Right lobe of liver (tissue), 6 donors: Measurements from ENCODE around the gene PLD5. TPM values are rescaled to one million over a fixed set of nuclear protein-coding genes. Genes with fewer than 3 reads are reported as not detected.

Experiments used
- ATAC-seq, 4 donors: fragments of 200-7000 bp; cut with Tn5 transposase; one replicate each; pipeline ENCODE4 v1.9.1; 2020; ENCODE audit warnings: mild to moderate bottlenecking in 4 of 4, moderate library complexity in 4 of 4
- DNase-seq, 3 donors: peaks; one replicate each; pipeline ENCODE4 v3.0.0-alpha.2; 2020
- H3K27ac ChIP-seq, 3 donors: fragments of 200-600 bp; one replicate each; pipeline ENCODE4 v1.8.0; 2022
- H3K27me3 ChIP-seq, 2 donors: fragments of 200-600 bp; one replicate each; pipeline ENCODE4 v1.8.0; 2022
- H3K36me3 ChIP-seq, 4 donors: fragments of 200-600 bp; sonication (generic) in 1 of 4; one replicate each; pipeline versions ENCODE4 v1.5.1 to v1.8.0; 2017 to 2022; ENCODE audit warnings: control low read depth in 1 of 4
- H3K4me1 ChIP-seq, 4 donors: fragments of 200-600 bp; sonication (generic) in 1 of 4; one replicate each; pipeline versions ENCODE4 v1.5.1 to v1.8.0; 2017 to 2022; ENCODE audit warnings: control low read depth in 1 of 4
- H3K4me3 ChIP-seq, 3 donors: fragments of 200-600 bp; one replicate each; pipeline ENCODE4 v1.8.0; 2022
- H3K9me3 ChIP-seq, 4 donors: fragments of 200-600 bp; sonication (generic) in 1 of 4; one replicate each; pipeline versions ENCODE4 v1.5.1 to v1.8.0; 2017 to 2022; ENCODE audit warnings: control low read depth in 1 of 4
- CTCF ChIP-seq, 4 donors: fragments of 200-600 bp in 3 of 4; fragments of 450-650 bp in 1 of 4; IDR thresholded peaks; one replicate each; pipeline versions ENCODE4 v1.5.1 to v1.8.0; 2016 to 2022; ENCODE audit warnings: antibody characterized with exemption in 4 of 4, mild to moderate bottlenecking in 2 of 4
- POLR2A ChIP-seq: fragments of 450-650 bp; IDR thresholded peaks from one replicate; pipeline ENCODE4 v1.6.1; 2017; ENCODE audit warnings: antibody characterized with exemption, mild to moderate bottlenecking
- WGBS: methylation state at CpG from one replicate; pipeline ENCODE4 v1.1.6; 2018; ENCODE audit warnings: low coverage, low lambda C conversion rate; ENCODE audit not compliant: insufficient coverage; ENCODE audit errors: missing lambda C conversion rate; 5-methylcytosine and 5-hydroxymethylcytosine counted together
- intact Hi-C, 2 donors: fragments of 100-400 bp; cut with DNase I; formaldehyde crosslinking; loops; one replicate each; pipeline versions ENCODE4 v1.11.2 to v1.14.1; 2022
- total RNA-seq, 6 experiments: library from RNA; depleted of rRNA in 2 of 6; stranded (reverse); fragments of >200 nt in 2 of 6; fragmentation: NEBNext Ultra II Directional in 3 of 6; extraction: Animal tissue kit (Norgen Biotek cat#: 25700) in 3 of 6; gene quantifications; one replicate each; pipeline versions ENCODE4 v1.1.0 to v1.2.4, GENCODE V29; 2016 to 2023
- donor health status: DM: no; HTN: yes; CAD: no.
- donor health status: DM: no; HTN: no; CAD: no.
- donor health status: DM: no; HTN: no; CAD: no.
- donor health status: DM: no; HTN: yes; CAD: no.
- donor health status: DM: no; HTN: yes; CAD: no.

Gene PLD5
- total RNA-seq, 6 experiments from 2014 or later: 0.07 to 0.26 (median 0.15) TPM; not detected in 3

- Histone ChIP-seq H3K4me1 (peaks cover 0 to 5% (median 0%) of the 10 kb centered on the region in 4 donors), H3K27ac (no peak overlapping the region), H3K36me3 (no peaks in the 10 kb centered on the region), H3K4me3 (no peak overlapping the region), H3K27me3 (no peaks in the 10 kb centered on the region), H3K9me3 (no peaks in the 10 kb centered on the region)
- intact Hi-C loops: no loop called here
- no peak for ATAC-seq
- no peak for DNase-seq
- TF ChIP-seq CTCF (IDR thresholded peaks at IDR 0.05): no peak
- no peak for TF ChIP-seq POLR2A
- 3% methylated on average over 20 of the region's 26 CpGs for WGBS
Measured at GRCh38 chr1:242522996-242523718, 1.3 kb downstream of the PLD5 start.

- Histone ChIP-seq H3K36me3 (no peaks in the 10 kb centered on the region), H3K27ac (no peak overlapping the region), H3K4me1 (peaks cover 0 to 5% (median 0%) of the 10 kb centered on the region in 4 donors), H3K9me3 (no peaks in the 10 kb centered on the region), H3K4me3 (no peak overlapping the region), H3K27me3 (no peaks in the 10 kb centered on the region)
- no peak for TF ChIP-seq POLR2A
- TF ChIP-seq CTCF (IDR thresholded peaks at IDR 0.05): no peak
- ATAC-seq: no peak
- WGBS: 39% methylated on average over 6 of the region's 6 CpGs
- no peak for DNase-seq
- intact Hi-C loops: no loop called here
Measured at GRCh38 chr1:242522304-242522945, 2.1 kb downstream of the PLD5 start.

GRCh38 chr1:242515555-242515954 lies 8.9 kb downstream of the PLD5 start:
- intact Hi-C loops: no loop called here
- H3K9me3 ChIP-seq: no peaks in the 10 kb centered on the region
- WGBS: 54% methylated on average over 2 of the region's 2 CpGs
- no peak overlapping the region for H3K27ac ChIP-seq
- TF ChIP-seq POLR2A: no peak
- TF ChIP-seq CTCF (IDR thresholded peaks at IDR 0.05): no peak
- ATAC-seq (no peak), DNase-seq (no peak)
- no peaks in the 10 kb centered on the region for H3K27me3 ChIP-seq
- H3K36me3 ChIP-seq: no peaks in the 10 kb centered on the region
- no peaks in the 10 kb centered on the region for H3K4me1 ChIP-seq
- no peak overlapping the region for H3K4me3 ChIP-seq

GRCh38 chr1:242506724-242507123 lies 17.8 kb downstream of the PLD5 start:
- Histone ChIP-seq H3K36me3 (no peaks in the 10 kb centered on the region), H3K4me1 (no peaks in the 10 kb centered on the region), H3K27ac (no peak overlapping the region), H3K4me3 (no peak overlapping the region), H3K27me3 (no peaks in the 10 kb centered on the region), H3K9me3 (no peaks in the 10 kb centered on the region)
- WGBS: 68% methylated on average over 7 of the region's 12 CpGs
- ATAC-seq (no peak), DNase-seq (no peak)
- intact Hi-C loops: no loop called here
- TF ChIP-seq POLR2A: no peak
- no peak for TF ChIP-seq CTCF (IDR thresholded peaks at IDR 0.05)
